SK-N-SH (cell line): Measurements from ENCODE around the gene KLHDC8A. TPM values are rescaled to one million over a fixed set of nuclear protein-coding genes. Genes with fewer than 3 reads are reported as not detected.

Source experiments
- CTCF ChIA-PET: fragments of 300-600, 350-600 bp; formaldehyde crosslinking; extraction: SDS; loops from one replicate; lab custom pipeline; 2021; lab: Yijun Ruan, JAX
- POLR2A ChIA-PET: fragments of 350-600 bp; sonication (Branson Sonifier 250); formaldehyde crosslinking; extraction: SDS; loops from one replicate; lab custom pipeline; 2020; ENCODE audit warnings: antibody characterized with exemption, inconsistent platforms; lab: Yijun Ruan, JAX
- DNase-seq: peaks from one replicate; pipeline ENCODE4 v3.0.0; 2012
- H2AFZ ChIP-seq: fragments of 200-600 bp; sonication (generic); 2 replicates; pipeline ENCODE4 v1.8.1; 2016; ENCODE audit warnings: antibody characterized with exemption, mild to moderate bottlenecking, low read depth
- H3F3A ChIP-seq: fragments of 200-600 bp; sonication (generic); replicated peaks from 2 replicates; pipeline ENCODE3; 2016; ENCODE audit warnings: antibody characterized with exemption, mild to moderate bottlenecking; ENCODE audit not compliant: insufficient read depth
- H3K27ac ChIP-seq, 2 experiments: fragments of 200-500 bp in 1 of 2; fragments of 200-600 bp in 1 of 2; sonication (Bioruptor generic) in 1 of 2; sonication (generic), shearing (Covaris generic) in 1 of 2; 2 replicates each; pipeline versions ENCODE4 v1.5.1 to v1.6.1; 2014 to 2016; ENCODE audit warnings: low read depth in 2 of 2, inconsistent platforms in 1 of 2, low read length in 1 of 2, mild to moderate bottlenecking in 1 of 2, mixed read lengths in 1 of 2
- H3K27me3 ChIP-seq: fragments of 200-600 bp; sonication (generic), shearing (Covaris generic); 2 replicates; pipeline ENCODE4 v1.6.1; 2016; ENCODE audit warnings: mixed run types; ENCODE audit not compliant: insufficient read depth
- H3K36me3 ChIP-seq, 2 experiments: fragments of 200-500 bp in 1 of 2; fragments of 200-600 bp in 1 of 2; sonication (Bioruptor generic) in 1 of 2; sonication (generic) in 1 of 2; replicated peaks in 1 of 2; 2 replicates each; pipeline versions ENCODE3 to v1.5.1; 2014 to 2016; ENCODE audit warnings: low read length in 1 of 2, mild to moderate bottlenecking in 1 of 2; ENCODE audit not compliant: insufficient read depth in 2 of 2, control insufficient read depth in 1 of 2
- H3K4me1 ChIP-seq, 2 experiments: fragments of 200-500 bp in 1 of 2; fragments of 200-600 bp in 1 of 2; sonication (Bioruptor generic) in 1 of 2; sonication (generic), shearing (Covaris generic) in 1 of 2; 2 replicates each; pipeline versions ENCODE4 v1.5.1 to v1.6.1; 2014 to 2016; ENCODE audit warnings: low read depth in 1 of 2, low read length in 1 of 2, mixed run types in 1 of 2; ENCODE audit not compliant: insufficient read depth in 2 of 2, control insufficient read depth in 1 of 2
- H3K4me2 ChIP-seq: fragments of 200-600 bp; sonication (generic), shearing (Covaris generic); 2 replicates; pipeline ENCODE4 v1.6.1; 2017; ENCODE audit warnings: mixed run types
- H3K4me3 ChIP-seq, 2 experiments: fragments of 200-500 bp in 1 of 2; fragments of 200-600 bp in 1 of 2; sonication (Bioruptor generic) in 1 of 2; sonication (generic), shearing (Covaris generic) in 1 of 2; 2 replicates each; pipeline versions ENCODE4 v1.5.1 to v1.8.1; 2014 to 2016; ENCODE audit warnings: low read depth in 2 of 2, inconsistent platforms in 1 of 2, low read length in 1 of 2, mild to moderate bottlenecking in 1 of 2, mixed read lengths in 1 of 2, moderate library complexity in 1 of 2
- H3K79me2 ChIP-seq: fragments of 200-600 bp; sonication (generic); 2 replicates; pipeline ENCODE4 v1.8.1; 2017; ENCODE audit warnings: mild to moderate bottlenecking; ENCODE audit not compliant: insufficient read depth
- H3K9ac ChIP-seq: fragments of 200-600 bp; sonication (generic); 2 replicates; pipeline ENCODE4 v1.6.1; 2017; ENCODE audit warnings: mixed run types
- H3K9me2 ChIP-seq: fragments of 200-600 bp; sonication (generic); 2 replicates; pipeline ENCODE4 v1.6.1; 2017; ENCODE audit warnings: mixed run types
- H3K9me3 ChIP-seq: fragments of 200-600 bp; sonication (generic); 2 replicates; pipeline ENCODE4 v1.6.1; 2017; ENCODE audit warnings: mixed run types, mild to moderate bottlenecking, moderate library complexity
- H4K20me1 ChIP-seq: fragments of 200-600 bp; sonication (generic); 2 replicates; pipeline ENCODE4 v1.6.1; 2017; ENCODE audit warnings: mild to moderate bottlenecking, mixed run types; ENCODE audit not compliant: insufficient read depth
- CHD2 ChIP-seq: fragments of 150-350 bp; IDR thresholded peaks from 2 replicates; pipeline ENCODE4 v1.6.1; 2018; ENCODE audit warnings: low read length; ENCODE audit not compliant: partially characterized antibody
- ELF1 ChIP-seq: IDR thresholded peaks from 2 replicates; pipeline ENCODE4 v1.4.0; 2012
- EP300 ChIP-seq, 2 experiments: IDR thresholded peaks; 2 replicates each; pipeline versions ENCODE4 v1.4.0 to v1.6.1; 2012; ENCODE audit warnings: borderline replicate concordance in 1 of 2, low read depth in 1 of 2, low read length in 1 of 2
- FOXJ3 ChIP-seq: sonication (generic); formaldehyde crosslinking; IDR thresholded peaks from 2 replicates; pipeline ENCODE4 v1.5.1; 2020; ENCODE audit warnings: mild to moderate bottlenecking, missing genetic modification reagents
- GATA2 ChIP-seq: sonication (generic); formaldehyde crosslinking; IDR thresholded peaks from 2 replicates; pipeline ENCODE4 v1.5.0; 2020; ENCODE audit warnings: mild to moderate bottlenecking, missing genetic modification reagents
- JUND ChIP-seq: IDR thresholded peaks from 2 replicates; pipeline ENCODE4 v1.4.0; 2012
- MEF2A ChIP-seq: IDR thresholded peaks from 2 replicates; pipeline ENCODE4 v1.4.0; 2012; ENCODE audit warnings: low read depth, borderline replicate concordance
- MXI1 ChIP-seq: IDR thresholded peaks from 2 replicates; pipeline ENCODE4 v1.6.1; 2012; ENCODE audit warnings: mild to moderate bottlenecking, low read depth, low read length, improper control_type of control experiment
- NFIC ChIP-seq: IDR thresholded peaks from 2 replicates; pipeline ENCODE4 v1.4.0; 2012; ENCODE audit warnings: borderline replicate concordance
- POLR2AphosphoS5 ChIP-seq: IDR thresholded peaks from 2 replicates; pipeline ENCODE4 v1.6.1; 2012; ENCODE audit warnings: low read depth, low read length
- RAD21 ChIP-seq: IDR thresholded peaks from 2 replicates; pipeline ENCODE4 v1.6.1; 2012; ENCODE audit warnings: mild to moderate bottlenecking, low read length
- RCOR1 ChIP-seq: fragments of 150-350 bp; IDR thresholded peaks from 2 replicates; pipeline ENCODE4 v1.6.1; 2017; ENCODE audit warnings: antibody characterized with exemption, low read length
- RFX5 ChIP-seq: IDR thresholded peaks from 2 replicates; pipeline ENCODE4 v1.6.1; 2012; ENCODE audit warnings: mild to moderate bottlenecking, improper control_type of control experiment, low read length
- SIN3A ChIP-seq: IDR thresholded peaks from 2 replicates; pipeline ENCODE4 v1.6.1; 2012; ENCODE audit warnings: low read depth, mild to moderate bottlenecking, low read length, moderate library complexity, borderline replicate concordance
- TEAD4 ChIP-seq: IDR thresholded peaks from 2 replicates; pipeline ENCODE4 v1.4.0; 2012; ENCODE audit warnings: mild to moderate bottlenecking, borderline replicate concordance; ENCODE audit not compliant: insufficient read depth
- YY1 ChIP-seq: IDR thresholded peaks from 2 replicates; pipeline ENCODE4 v1.4.0; 2012; ENCODE audit warnings: low read depth, mild to moderate bottlenecking
- WGBS: methylation state at CpG from one replicate; pipeline ENCODE4 v1.1.6; 2017; ENCODE audit warnings: low lambda C conversion rate; 5-methylcytosine and 5-hydroxymethylcytosine counted together
- polyA plus RNA-seq, 3 experiments: library from polyadenylated mRNA; depleted of rRNA; stranded (reverse); fragments of >200 nt; gene quantifications; 2 replicates each; pipeline ENCODE4 v1.2.3, GENCODE V29; 2012
- TF ChIP-seq, protein P1 (sequence below): fragments of 150-350 bp; IDR thresholded peaks from 2 replicates; pipeline ENCODE4 v1.6.1; 2016; ENCODE audit warnings: mild to moderate bottlenecking, low read depth, low read length
- TF ChIP-seq, protein P2 (sequence below): IDR thresholded peaks from 2 replicates; pipeline ENCODE4 v1.4.0; 2012; ENCODE audit warnings: low read depth, borderline replicate concordance
- TF ChIP-seq, protein P3 (sequence below): IDR thresholded peaks from 2 replicates; pipeline ENCODE4; 2012
- TF ChIP-seq, protein P4 (sequence below): fragments of 200-600 bp; sonication (generic); IDR thresholded peaks from 2 replicates; pipeline ENCODE4 v1.6.1; 2017; ENCODE audit warnings: antibody characterized with exemption, mild to moderate bottlenecking, moderate library complexity
- TF ChIP-seq, protein P5 (sequence below): fragments of 150-350 bp; IDR thresholded peaks from 2 replicates; pipeline ENCODE4 v1.6.1; 2017; ENCODE audit warnings: antibody characterized with exemption, low read length, low read depth, borderline replicate concordance

Gene KLHDC8A
- polyA plus RNA-seq, 1 of the 3 experiments (the other 2 are of a cell fraction) = 0.02 TPM

- Histone ChIP-seq H3K27me3 (no peaks in the 10 kb centered on the region), H3K27ac (no peak overlapping the region), H3K9ac (no peak overlapping the region), H3K79me2 (peaks cover 100% of the 10 kb centered on the region), H3K9me3 (no peaks in the 10 kb centered on the region), H3K4me2 (peak overlapping the region; percentile 84; the same call in 1 of the 2 replicates), H4K20me1 (peaks cover 50% of the 10 kb centered on the region), H3K36me3 (peaks cover 2 to 9% of the 10 kb centered on the region in 2 experiments), H3K4me3 (0 out of 4 replicates have a peak overlapping the region, but pooled peaks of 1 of the 2 experiments have one; percentile 2), H3K9me2 (no peaks in the 10 kb centered on the region), H3F3A (no peaks in the 10 kb centered on the region), H2AFZ (no peak overlapping the region), H3K4me1 (peaks cover 16 to 27% of the 10 kb centered on the region in 2 experiments)
- no peak for DNase-seq
- POLR2A ChIA-PET = no interaction called here
- CTCF ChIA-PET = interaction anchor here (1.8 to 46.8 kb wide), 2 partner anchors 20 to 44 kb away, joined by 13 to 1368 read pairs; no protein-coding TSS in a partner anchor
- TF ChIP-seq FOXJ3 (no peak), TEAD4 (no peak), NFIC (no peak), JUND (no peak), RCOR1 (no peak)
- TF ChIP-seq, protein P1, sequence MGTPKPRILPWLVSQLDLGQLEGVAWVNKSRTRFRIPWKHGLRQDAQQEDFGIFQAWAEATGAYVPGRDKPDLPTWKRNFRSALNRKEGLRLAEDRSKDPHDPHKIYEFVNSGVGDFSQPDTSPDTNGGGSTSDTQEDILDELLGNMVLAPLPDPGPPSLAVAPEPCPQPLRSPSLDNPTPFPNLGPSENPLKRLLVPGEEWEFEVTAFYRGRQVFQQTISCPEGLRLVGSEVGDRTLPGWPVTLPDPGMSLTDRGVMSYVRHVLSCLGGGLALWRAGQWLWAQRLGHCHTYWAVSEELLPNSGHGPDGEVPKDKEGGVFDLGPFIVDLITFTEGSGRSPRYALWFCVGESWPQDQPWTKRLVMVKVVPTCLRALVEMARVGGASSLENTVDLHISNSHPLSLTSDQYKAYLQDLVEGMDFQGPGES = no peak
- TF ChIP-seq, protein P2, sequence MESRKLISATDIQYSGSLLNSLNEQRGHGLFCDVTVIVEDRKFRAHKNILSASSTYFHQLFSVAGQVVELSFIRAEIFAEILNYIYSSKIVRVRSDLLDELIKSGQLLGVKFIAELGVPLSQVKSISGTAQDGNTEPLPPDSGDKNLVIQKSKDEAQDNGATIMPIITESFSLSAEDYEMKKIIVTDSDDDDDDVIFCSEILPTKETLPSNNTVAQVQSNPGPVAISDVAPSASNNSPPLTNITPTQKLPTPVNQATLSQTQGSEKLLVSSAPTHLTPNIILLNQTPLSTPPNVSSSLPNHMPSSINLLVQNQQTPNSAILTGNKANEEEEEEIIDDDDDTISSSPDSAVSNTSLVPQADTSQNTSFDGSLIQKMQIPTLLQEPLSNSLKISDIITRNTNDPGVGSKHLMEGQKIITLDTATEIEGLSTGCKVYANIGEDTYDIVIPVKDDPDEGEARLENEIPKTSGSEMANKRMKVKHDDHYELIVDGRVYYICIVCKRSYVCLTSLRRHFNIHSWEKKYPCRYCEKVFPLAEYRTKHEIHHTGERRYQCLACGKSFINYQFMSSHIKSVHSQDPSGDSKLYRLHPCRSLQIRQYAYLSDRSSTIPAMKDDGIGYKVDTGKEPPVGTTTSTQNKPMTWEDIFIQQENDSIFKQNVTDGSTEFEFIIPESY = no peak
- TF ChIP-seq, protein P3, sequence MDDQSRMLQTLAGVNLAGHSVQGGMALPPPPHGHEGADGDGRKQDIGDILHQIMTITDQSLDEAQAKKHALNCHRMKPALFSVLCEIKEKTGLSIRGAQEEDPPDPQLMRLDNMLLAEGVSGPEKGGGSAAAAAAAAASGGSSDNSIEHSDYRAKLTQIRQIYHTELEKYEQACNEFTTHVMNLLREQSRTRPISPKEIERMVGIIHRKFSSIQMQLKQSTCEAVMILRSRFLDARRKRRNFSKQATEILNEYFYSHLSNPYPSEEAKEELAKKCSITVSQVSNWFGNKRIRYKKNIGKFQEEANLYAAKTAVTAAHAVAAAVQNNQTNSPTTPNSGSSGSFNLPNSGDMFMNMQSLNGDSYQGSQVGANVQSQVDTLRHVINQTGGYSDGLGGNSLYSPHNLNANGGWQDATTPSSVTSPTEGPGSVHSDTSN = no peak
- TF ChIP-seq, protein P4, sequence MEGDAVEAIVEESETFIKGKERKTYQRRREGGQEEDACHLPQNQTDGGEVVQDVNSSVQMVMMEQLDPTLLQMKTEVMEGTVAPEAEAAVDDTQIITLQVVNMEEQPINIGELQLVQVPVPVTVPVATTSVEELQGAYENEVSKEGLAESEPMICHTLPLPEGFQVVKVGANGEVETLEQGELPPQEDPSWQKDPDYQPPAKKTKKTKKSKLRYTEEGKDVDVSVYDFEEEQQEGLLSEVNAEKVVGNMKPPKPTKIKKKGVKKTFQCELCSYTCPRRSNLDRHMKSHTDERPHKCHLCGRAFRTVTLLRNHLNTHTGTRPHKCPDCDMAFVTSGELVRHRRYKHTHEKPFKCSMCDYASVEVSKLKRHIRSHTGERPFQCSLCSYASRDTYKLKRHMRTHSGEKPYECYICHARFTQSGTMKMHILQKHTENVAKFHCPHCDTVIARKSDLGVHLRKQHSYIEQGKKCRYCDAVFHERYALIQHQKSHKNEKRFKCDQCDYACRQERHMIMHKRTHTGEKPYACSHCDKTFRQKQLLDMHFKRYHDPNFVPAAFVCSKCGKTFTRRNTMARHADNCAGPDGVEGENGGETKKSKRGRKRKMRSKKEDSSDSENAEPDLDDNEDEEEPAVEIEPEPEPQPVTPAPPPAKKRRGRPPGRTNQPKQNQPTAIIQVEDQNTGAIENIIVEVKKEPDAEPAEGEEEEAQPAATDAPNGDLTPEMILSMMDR = no peak
- 54% methylated on average over 2 of the region's 2 CpGs for whole genome bisulfite sequencing
Observed at GRCh38 chr1:205316161-205316566, 40.6 kb downstream of the KLHDC8A start.

- Histone ChIP-seq H3K79me2 (peaks cover 100% of the 10 kb centered on the region), H3K27ac (no peak overlapping the region), H3K9me2 (no peaks in the 10 kb centered on the region), H3K4me2 (no peak overlapping the region; the same call in 1 of the 2 replicates), H3K4me1 (peaks cover 13 to 27% of the 10 kb centered on the region in 2 experiments)
- TF ChIP-seq MXI1 (no peak), POLR2AphosphoS5 (no peak), EP300 (IDR thresholded peaks at IDR 0.05; ENCODE audit: borderline replicate concordance in 1 of 2, low read depth in 1 of 2, low read length in 1 of 2) (no peak), SIN3A (no peak), RFX5 (no peak), ELF1 (no peak), RAD21 (no peak), GATA2 (CRISPR knock-in tag) (no peak), CHD2 (no peak), MEF2A (no peak), YY1 (no peak), NFIC (no peak), JUND (no peak)
- TF ChIP-seq, protein P5, sequence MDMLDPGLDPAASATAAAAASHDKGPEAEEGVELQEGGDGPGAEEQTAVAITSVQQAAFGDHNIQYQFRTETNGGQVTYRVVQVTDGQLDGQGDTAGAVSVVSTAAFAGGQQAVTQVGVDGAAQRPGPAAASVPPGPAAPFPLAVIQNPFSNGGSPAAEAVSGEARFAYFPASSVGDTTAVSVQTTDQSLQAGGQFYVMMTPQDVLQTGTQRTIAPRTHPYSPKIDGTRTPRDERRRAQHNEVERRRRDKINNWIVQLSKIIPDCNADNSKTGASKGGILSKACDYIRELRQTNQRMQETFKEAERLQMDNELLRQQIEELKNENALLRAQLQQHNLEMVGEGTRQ = no peak
- TF ChIP-seq, all 33 proteins: peak for 0
- Histone ChIP-seq H3K9me3 (no peaks in the 10 kb centered on the region), H2AFZ (no peak overlapping the region), H3F3A (no peaks in the 10 kb centered on the region), H3K36me3 (peaks cover 8 to 20% of the 10 kb centered on the region in 2 experiments), H4K20me1 (peaks cover 50% of the 10 kb centered on the region), H3K9ac (no peak overlapping the region), H3K4me3 (no peak overlapping the region), H3K27me3 (no peaks in the 10 kb centered on the region)
- 80% methylated on average over 4 of the region's 5 CpGs for WGBS
- POLR2A ChIA-PET = no interaction called here
- no peak for DNase-seq
- CTCF ChIA-PET = interaction anchor here (0.8 to 46.8 kb wide), 3 partner anchors 10 to 170 kb away, joined by 3 to 1368 read pairs (median 11); no protein-coding TSS in a partner anchor
Observed at GRCh38 chr1:205315008-205315618, 41.6 kb downstream of the KLHDC8A start.
